HG03575 (cell line): ENCODE data around the gene SBNO1.
"Not testable (repeated sequence)": the region's sequence is repeated elsewhere in the genome, so short reads cannot be mapped to it uniquely, and the experiment has no call there.

Experiments
- ATAC-seq: cut with Tn5 transposase; IDR thresholded peaks from one replicate; pipeline ENCODE4 v1.9.1; 2021; ENCODE audit not compliant: unreplicated experiment, insufficient number of reproducible peaks, low FRiP score; ENCODE audit errors: extremely low read depth

SBNO1 gene

DNA sequence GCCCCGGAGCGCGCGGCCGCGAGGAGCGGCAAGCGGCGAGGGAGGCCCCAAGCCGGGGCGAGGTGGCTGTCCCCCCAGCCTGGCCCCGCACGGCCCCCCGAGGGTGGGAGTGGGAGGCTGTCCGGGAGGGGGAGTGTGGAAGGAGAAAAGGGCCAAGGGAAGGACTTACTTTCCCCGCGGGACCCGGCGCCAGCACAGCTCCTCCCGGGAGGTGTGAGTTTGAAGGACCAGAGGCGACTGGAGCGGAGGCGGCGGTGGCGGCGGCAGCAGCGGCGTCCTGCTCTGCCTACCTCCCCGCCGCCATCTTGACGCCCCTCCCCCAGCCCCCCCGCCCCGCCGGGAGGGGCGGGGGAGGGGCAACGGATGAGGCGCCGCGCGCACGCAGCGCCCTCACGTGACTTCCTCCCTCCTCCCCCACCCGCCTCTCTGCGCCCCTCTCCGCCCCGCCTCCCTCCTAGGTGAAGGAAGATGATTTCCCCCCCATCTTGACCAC lies at the start of gene SBNO1:
Gene SBNO1, minus strand, starts transcription at position 316 of the 493 bp plus-strand sequence. CDS start 14,406 bp downstream, outside the sequence.
- no peak for ATAC-seq

DNA sequence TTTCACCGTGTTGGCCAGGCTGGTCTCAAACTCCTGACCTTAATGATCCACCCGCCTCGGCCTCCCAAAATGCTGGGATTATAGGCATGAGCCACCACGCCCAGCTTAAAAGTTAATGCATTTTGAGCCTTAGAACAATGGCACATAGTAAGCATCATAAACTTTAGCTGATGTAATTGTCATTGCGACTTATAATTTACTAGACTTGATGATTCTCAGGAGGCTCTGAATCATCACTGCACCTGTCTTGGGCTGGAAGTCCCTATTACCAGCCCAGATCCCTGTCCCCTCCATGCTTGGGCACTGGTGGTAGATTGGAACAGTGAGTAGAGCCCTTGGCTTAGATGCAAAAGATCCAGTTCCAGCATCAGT lies 45.4 kb upstream of the SBNO1 start:
- no peak for ATAC-seq

DNA sequence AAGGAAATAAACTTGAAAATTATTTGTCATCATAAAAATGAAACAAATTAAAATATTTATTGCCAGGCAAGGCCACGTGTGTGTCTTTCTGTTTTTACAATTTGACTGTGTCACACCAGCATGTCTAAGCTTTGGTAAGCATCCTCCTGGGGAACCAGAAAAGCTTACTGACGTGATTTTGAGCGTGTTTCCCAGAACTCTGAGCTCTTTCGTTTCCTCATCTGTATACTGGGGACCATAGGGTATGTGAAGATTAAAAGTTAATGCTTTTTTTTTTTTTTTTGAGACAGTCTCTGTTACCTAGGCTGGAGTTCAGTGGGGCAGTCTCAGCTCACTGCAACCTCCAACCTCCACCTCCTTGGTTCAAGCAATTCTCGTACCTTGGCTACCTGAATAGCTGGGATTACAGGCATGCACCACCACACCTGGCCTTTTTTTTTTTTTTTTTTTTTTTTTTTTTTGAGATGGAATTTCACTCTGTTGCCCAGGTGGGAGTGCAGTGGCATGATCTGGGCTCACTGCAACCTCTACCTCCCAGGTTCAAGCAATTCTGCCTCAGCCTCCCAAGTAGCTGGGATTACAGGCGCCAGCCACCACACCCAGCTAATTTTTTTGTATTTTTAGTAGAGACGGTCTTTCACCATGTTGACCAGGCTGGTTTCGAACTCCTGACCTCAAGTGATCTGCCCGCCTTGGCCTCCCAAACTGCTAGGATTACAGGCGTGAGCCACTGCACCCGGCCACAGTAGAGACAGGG lies 44.8 kb upstream of the SBNO1 start:
- not testable (repeated sequence) for ATAC-seq

DNA sequence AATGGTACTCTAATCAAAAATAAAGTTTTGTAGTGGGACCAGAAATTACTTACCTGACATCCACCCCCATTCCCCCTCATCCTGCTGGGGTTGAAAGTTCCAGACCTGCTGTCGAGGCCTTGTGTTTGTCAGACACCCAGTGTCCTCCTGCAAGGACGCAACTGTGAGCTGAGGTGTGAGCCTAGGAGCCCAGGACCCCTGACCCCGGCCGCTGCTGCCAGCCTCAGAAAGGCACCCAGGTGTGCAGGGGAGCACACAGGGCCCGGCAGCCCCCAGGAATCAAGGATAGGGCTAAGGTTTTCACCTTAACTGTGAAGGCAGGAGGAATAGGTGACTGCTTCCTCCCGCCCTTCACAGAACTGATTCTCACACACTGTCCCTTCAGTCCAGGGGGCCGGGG lies 44.0 kb upstream of the SBNO1 start:
- not testable (repeated sequence) for ATAC-seq

DNA sequence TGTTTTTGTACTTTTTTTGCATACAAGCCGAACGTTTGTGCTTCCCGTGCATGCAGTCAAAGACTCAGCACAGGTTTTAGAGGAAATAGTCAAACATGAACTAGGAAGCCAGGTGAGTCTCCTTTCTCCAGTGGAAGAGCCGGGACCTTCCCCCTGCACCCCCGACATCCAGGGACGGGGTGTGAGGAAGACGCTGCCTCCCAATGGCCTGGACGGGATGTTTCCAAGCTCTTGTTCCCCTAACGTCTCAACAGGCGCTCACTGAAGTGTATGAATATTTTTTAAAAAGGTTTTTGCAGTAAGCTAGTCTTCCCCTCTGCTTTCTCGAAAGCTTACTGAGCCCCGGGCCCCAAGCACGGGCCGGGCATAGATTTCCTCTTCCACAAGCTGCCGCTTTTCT lies 43.3 kb upstream of the SBNO1 start:
- ATAC-seq, result not testable (repeated sequence)

DNA sequence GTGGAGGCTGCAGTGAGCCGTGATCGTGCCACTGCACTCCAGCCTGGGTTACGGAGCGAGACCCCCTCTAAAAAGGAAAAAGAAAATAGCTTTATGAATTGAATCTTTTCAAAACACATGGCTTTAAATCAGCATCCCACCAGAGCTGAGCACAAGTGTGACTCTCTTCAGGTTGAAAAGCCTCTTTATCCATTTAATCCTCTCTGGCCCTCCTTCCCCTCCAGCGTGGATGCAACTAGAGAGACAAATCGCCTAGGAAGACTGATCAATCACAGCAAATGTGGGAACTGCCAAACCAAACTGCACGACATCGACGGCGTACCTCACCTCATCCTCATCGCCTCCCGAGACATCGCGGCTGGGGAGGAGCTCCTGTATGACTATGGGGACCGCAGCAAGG lies 42.6 kb upstream of the SBNO1 start:
- ATAC-seq, result not testable (repeated sequence)

DNA sequence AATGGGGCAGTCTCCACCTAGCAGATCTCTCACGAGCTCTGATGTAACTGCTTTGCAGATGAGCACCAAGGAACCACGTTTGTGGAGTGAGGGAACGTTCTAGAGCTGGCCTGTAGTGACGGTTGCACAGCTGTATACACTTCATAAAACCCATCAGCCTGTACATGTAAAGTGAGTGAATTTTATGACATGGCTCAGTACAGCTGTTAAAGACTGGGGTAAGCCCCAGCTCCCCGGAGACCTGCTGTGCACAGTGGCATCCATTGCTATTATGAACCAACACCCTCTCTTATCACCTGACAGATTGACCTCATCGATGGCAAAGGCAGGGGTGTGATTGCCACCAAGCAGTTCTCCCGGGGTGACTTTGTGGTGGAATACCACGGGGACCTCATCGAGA lies 39.9 kb upstream of the SBNO1 start:
- ATAC-seq, result no peak

DNA sequence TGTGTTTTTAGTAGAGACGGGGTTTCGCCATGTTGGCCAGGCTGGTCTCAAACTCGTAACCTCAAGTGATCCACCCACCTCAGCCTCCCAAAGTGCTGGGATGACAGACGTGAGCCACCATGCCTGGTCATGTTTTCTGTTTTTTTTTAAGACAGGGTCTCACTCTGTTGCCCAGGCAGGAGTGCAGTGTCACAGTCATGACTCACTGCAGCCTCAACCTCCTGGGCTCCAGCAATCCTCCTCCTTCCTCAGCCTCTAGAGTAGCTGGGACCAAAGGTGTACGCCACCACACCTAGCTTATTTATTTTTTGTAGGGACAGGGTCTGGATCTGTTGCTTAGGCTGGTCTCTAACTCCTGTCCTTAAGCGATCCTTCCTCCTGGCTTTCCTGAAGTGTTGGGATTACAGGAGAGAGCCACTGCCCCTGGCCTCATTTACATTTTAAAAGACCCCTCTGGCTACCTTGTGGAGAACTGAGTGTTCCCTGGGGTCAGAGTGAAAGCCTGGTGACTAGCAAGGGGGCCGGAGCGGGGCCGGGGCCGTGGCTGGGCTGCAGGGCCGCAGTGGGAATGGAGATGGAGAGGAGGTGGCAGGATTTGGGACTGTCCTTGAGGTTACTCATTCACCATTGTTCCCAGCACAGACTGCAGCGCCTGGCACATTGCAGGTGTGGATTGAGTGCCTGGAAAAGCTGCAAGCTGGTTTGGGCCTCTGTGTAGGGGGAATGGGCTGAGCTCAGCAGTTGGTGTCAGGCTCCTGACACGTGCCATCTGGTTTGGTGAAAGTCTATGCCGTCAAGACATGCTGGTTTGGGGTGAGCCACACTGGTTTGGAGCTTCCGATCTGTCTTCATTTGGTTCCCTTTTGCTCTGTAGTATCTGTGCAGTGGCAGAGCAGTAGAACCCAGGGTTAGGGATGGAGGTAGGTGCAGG lies 37.4 kb upstream of the SBNO1 start:
- no peak for ATAC-seq

DNA sequence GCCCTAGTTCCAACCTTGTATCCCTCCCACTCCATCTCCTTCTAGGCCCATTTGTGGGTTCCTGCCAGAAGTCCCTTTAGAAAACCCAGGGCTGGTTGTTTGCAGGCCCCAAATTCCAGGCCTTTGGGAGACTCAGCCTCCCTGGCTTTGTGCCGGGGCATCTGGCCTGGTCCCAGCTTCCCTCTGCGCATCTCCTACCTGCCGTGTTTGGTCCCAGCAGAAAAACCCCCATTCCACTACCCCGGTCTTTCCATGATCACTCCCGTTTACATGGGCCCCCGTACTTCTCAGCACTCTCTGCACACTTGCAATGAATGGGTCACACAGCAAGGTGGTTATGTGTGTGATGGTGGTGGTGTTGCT lies 34.6 kb upstream of the SBNO1 start:
- ATAC-seq, result no peak

DNA sequence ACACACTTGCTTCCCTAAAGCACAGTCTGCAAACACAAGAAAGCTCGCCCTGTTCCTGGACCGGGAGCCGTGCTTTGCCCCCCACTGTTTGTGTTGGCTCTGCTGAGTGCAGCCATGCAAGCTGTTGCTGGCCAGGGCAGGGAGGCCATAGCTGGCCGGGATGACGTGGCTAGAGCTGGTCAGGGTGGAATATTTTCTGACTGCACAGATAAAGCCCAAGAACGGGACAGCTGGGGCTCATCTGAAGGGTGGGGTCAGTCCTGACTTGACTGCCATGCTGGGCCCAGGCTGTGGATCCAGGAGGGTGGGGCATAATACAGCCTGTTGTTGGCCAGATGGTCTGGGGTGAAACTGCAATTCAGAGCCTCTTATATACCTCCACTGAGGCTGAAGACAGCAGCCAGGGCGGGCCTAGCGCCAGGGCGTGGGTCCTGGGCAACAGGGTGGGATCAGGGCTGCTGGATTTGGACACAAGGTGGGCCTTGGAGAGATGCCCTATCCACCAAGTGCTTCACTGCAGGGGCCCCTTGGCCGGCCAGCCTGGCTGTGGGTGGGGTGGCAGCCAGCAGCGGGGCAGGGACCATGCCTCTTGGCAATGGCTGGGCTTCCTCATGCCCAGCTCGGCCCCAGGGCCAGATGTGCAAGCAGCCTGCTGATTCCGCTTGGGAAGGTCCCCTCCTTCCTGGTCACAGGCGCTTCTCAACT lies 34.1 kb upstream of the SBNO1 start:
- ATAC-seq, result no peak

DNA sequence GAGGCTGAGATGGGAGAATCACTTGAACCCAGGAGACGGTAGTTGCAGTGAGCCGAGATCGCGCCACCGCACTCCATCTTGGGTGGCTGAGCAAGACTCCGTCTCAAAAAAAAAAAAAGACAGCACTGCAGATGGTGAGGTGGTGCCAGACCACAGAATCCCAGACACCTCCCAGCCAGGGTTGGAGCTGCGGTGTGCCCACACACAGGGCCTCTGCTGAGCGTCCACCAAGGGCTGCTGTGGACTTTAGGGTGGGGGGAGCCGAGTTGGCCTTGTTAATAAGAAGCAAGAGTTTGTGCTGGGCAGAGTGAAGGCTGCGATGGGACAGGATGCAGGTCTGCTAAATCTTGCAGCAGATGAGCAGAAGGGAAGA lies 33.5 kb upstream of the SBNO1 start:
- ATAC-seq, result no peak

DNA sequence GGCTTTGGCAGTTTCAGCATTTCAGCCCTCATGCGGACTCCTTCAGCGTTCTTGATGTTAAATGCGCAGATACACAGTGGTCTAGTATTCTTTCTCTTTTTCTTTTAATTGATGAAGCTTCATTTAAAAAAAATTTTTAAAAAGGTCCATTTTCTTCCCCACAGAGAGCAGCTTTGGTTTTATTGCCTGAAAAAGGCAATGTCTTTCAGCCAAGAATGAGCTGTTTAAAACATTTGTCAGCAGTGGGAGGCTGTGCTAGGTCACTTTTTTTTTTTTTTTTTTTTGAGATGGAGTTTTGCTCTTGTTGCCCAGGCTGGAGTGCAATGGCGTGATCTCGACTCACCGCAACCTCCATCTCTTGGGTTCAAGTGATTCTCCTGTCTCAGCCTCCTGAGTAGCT lies 32.8 kb upstream of the SBNO1 start:
- ATAC-seq, result no peak

DNA sequence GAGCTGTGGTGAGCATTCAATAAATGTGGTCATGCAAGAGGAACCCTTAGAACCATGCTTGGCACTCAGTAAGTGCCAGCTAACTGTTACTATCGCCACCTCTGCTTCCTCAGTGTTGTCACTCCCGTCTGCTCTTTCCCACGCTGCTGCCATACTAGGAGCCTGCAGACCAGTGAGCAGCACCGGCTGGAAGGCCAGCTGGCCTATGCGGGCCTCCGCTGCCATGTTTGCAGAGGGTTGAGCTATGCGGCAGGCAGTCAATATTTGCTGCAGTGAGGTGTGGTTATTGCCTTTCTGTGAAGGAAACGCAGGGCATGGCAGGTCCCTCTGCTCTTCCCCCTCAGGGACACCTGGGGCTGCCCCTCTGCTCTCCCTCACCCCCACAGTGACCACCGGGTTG lies 32.3 kb upstream of the SBNO1 start:
- ATAC-seq, result no peak

DNA sequence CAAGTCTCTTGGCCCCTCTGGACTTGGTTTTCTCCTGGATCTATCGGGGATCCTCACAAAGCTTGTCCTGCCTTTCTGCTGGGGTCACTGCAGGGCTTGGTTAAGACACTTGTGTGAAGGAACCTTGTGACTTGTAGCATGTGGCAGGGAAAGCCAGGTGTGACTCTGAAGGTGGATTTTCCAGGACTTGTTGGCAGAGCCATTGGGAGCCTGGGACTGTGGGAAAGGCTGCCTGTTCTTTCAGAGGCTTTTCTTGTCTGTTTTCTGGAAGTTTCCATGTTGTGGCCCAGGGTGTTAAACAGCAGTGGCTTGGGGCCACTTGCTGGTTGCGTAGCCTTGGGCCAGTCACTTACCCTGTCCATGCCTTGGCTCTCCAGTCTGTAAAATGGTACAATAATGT lies 31.9 kb upstream of the SBNO1 start:
- ATAC-seq, result no peak

DNA sequence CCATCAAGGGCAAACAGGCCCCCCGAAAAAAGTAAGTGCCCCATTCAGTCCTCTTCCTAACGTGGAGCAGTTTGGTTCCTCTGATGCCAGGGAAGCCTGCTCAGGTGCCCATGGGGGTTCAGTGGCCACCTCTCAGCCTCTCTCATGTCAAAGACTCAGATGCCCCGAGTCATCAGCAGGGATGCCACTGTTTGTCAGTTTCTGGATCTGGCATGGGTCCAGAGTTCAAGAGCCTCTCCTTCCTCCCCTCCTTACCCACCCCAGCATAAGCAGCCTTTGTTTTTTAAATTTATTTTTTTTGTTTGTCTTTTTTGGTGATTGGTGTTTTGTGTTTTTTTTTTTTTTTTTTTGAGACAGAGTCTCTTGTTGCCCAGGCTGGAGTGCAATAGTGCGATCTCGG lies 30.6 kb upstream of the SBNO1 start:
- no peak for ATAC-seq

DNA sequence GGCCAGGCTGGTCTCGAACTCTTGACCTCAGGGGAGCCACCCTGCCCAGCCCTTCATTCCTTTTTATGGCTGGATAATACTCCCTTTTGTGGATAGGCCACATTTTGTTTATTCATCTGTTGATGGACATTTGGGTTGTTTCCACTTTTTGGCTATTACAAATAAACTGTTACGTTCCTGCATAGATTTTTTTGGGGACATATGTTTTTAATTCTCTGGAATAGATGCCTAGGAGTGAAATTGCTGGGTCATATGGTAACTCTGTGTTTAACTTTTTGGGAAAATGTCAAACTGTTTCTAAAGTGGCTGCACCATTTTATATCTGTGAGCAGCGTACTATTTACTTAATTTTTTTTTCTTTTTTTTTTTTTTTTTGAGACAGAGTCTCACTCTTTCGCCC lies 29.1 kb upstream of the SBNO1 start:
- ATAC-seq, result no peak

DNA sequence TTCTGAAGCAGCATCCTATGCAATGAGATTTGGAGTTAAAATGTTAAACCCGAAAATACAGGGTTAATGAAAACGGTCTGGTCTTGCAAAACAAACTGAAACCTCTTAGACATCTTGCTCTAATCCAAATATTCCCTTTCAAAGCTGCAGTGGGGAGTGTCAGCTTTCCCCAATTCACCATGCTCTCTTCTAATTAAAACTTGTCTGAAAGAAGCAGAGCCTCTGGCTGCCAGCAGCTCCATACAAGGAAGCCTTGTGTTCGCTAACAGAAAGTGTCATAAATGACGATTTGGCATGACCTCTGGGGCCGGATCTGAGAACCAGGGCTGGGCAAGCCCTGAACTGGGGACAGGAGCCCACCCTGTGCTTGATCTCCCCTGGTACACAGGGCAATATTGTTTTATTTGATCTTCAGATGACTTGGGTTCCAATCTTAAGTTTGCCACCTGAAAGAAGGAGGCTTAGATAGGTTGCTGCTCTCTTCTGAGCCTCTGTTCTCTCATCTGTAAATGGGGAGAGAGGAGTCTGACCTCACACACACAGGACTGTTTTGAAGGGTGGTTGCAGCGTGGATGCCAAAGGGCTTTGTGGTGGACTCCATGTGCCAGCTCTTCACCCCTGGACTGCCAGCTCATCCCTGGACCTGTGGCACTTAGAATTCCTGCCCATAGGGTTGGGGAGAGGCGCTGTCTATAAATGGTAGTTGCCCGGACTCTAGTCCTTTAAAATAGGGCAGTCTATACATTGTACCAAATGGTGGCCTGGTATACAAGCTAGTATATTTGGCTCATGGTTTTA lies 27.1 kb upstream of the SBNO1 start:
- ATAC-seq, result no peak

DNA sequence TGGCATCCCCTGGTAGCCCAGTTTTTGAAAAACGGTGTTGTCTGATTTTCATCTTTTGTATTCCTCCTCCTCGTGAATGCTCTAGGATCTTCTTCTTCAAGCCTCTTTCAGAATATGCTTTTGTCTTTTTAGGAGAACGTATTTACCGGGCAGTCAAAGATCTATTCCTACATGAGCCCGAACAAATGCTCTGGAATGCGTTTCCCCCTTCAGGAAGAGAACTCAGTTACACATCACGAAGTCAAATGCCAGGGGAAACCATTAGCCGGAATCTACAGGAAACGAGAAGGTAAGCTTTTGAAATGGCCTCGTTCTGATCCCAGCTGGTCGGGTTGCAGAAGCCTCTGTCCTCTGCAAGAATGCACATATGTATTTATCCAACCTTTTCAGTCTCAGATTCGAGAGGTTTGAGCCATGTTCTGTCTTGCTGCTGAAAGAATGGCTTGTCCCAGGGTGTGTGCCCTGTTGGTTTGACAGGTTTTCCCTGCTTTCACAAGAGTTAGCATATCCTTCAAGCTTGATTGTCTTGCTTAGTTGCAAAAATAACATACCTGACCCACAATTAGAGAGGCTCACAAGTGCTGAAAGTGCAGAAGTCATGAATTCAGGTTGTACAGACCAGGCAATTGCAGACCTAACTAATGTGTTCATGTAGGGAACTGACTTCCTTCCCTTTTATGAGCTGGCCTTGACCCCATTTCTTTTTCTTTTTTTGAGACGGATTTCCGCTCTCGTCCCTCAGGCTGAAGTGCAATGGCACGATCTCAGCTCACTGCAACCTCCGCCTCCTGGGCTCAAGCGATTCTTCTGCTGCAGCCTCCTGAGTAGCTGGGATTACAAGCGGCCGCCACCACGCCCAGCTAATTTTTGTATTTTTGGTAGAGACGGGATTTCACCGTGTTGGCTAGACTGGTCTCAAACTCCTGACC lies 26.1 kb upstream of the SBNO1 start:
- no peak for ATAC-seq
